Renal cortical epithelial cell (primary cell): ENCODE measurements around the gene CEBPZOS. TPM values are rescaled to one million over a fixed set of nuclear protein-coding genes. Genes with fewer than 3 reads are reported as not detected.
A peak's percentile ranks its signal among the peaks of the same experiment; 100 is the strongest.
"Not testable (repeated sequence)": the region's sequence is repeated elsewhere in the genome, so short reads cannot be mapped to it uniquely, and the experiment has no call there.

Experiments
- DNase-seq: peaks from one replicate; pipeline ENCODE4 v3.0.0-alpha.2; 2011; ENCODE audit warnings: low read depth
- total RNA-seq: library from RNA; depleted of rRNA; stranded (reverse); fragments of >200 nt; gene quantifications from 2 replicates; pipeline ENCODE4 v1.2.3, GENCODE V29; 2014

The CEBPZOS gene
- total RNA-seq, 1 donor from 2014 or later: 25.6 TPM

DNA sequence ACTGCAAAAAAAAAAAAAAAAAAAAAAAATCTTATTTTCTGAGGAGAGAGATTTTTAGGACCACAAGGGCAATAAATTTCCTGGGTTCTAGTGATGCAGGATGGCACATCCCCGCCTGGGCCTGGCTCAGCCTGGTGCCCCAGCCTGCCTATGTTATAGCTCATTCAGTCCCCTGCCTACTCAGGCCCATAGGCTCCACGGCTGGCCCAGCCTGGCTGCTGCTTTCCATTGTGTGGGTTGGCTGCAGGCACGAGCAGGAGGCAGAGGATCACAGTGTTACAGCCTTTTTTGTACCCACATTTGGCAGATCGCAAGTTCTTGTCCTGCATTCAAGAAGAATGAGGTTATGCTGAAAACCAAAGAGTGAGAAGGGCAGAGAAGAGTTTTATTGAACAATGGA is 5.0 kb upstream of the CEBPZOS start:
- no peak for DNase-seq

DNA sequence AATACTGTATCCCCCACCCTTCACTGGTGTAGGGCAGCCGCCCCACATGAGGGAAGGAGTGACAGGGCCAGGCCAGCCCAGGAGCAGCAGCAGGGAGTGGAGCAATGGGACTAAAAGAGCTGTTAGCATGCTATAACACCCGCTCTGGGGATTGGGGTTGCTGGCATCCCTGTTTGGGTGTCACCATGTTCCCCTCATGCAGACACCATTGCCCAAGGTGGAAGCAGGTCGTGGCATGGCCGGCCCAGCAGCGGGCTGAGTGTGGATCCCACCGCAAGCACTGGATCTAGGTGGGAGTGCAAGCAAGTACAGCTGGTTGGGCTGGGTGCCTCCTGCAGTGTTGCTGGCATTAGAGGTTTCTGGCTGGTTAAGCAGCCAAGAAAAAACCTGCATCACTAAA is 4.5 kb upstream of the CEBPZOS start:
- DNase-seq: no peak

DNA sequence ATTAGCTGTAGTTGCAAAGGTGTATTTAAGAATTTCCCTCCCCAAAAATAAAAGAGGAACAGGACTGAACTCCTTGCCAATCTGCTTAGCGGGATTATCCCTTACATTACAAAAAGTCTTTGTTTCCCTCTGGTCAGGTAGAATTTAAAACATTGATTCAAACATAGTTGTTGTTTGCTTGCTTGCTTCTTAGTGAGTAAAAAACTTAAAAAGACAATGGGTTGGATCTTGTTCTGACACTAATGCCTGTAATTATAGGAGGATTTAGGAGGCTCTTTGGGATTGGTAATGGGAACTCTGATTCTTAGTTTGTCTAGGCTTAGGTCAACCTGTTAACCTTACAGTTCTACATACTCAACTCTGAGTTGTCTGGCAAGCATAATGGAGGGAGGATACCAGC is 3.7 kb upstream of the CEBPZOS start:
- DNase-seq: no peak

DNA sequence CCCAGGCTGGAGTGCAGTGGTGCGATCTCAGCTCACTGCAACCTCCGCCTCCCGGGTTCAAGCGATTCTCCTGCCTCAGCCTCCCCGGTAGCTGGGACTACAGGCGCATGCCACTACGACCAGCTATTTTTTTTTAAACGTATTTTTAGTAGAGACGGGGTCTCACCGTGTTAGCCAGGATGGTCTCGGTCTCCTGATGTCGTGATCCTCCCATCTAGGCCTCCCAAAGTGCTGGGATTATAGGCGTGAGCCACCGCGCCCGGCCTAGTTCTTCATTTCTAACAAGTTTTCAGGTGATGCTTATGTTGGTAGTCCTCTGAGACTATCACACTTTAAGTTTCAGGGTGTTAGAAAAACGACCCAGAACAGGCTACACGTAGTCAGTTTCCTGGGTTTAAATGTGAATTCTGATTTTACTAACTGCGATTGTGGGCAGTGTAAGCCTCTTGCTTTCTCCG is 405 bp upstream of the CEBPZOS start:
- DNase-seq: not testable (repeated sequence)

DNA sequence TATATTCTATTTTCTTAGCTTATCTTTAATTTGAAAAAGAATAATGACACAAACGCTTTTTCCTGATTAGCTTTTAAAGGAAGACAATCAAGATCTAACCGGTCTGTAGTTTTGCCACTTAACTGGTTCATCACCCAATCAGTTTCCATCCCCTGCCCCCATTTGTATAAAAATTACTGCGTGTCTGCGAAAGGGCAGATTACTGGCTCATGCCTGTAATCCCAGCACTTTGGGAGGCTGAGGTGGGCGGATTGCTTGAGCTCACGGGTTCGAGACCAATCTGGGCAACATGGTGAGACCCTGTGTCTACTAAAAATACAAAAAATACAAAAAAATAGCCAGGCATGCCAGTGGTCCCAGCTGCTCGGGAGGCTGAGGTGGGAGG is 2.4 kb downstream of the CEBPZOS start:
- no peak for DNase-seq

DNA sequence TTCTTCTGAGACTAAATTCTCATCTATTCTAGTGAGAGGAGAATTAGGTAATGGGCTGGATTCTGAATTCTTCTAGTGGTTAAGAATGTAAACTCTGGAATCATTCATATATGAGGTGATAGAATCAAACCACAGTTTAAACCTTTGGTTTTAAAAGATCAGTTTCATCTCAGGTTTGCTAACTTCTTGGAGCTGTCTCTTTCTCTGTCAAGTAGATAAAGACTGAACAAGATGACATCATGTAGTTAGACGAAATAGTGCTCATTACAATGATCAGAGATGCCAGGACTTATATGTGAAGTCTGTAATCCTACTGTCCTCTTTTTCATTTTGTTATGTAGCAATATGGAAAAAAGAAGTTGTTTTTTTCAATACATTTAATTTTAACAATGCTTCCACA is 4.9 kb downstream of the CEBPZOS start:
- DNase-seq: no peak

DNA sequence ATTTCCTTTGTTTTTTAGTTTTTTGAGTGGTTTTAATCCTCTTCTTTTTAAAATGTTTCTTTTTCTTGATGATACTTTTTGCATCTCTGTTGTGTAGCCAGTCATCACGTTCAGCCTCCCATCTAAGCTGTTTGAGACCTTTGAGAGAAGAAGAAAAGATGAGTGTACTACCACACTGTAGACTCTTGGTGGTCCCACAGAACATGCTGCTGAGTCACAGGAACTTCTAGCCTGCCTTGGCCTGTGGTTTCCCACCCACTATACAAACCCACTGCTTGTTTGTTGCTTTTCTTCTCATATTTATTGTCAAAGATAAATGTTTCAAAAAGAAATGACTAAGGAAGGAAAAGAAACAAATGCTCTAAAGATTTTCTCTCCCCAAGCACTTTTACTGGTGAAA is 5.5 kb downstream of the CEBPZOS start:
- DNase-seq: no peak

DNA sequence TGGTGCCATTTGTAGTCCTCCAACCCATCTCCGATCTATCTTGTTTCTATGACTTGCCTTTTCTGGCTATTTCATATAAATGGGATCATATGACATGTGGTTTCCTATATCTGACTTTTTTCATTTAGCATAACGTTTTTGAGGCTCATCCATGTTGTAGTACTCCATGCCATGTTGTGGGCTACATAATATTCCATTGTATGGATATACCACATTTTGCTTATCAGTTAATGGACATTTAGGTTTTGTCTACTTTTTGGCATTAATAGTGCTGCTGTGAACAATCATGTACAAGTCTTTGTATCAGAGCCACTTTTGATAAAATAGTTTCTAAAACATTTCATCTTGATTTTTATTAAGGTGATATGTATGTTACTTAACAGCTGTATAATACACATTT is 7.4 kb downstream of the CEBPZOS start:
- DNase-seq: no peak

DNA sequence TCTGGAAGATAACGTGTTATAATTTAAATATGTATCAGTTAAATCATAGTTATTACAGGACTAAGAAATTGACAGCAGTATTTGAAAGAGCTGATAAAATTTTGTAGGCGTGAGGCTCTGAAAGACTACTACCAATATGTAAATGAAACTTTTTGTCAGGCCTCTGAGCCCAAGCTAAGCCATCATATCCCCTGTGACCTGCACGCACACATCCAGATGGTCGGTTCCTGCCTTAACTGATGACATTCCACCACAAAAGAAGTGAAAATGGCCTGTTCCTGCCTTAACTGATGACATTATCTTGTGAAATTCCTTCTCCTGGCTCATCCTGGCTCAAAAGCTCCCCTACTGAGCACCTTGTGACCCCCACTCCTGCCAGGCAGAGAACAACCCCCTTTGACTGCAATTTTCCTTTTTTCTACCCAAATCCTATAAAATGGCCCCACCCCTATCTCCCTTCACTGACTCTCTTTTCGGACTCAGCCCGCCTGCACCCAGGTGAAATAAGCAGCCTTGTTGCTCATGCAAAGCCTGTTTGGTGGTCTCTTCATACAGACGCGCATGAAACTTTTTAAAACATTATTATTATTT is 8.9 kb downstream of the CEBPZOS start:
- DNase-seq: not testable (repeated sequence)

DNA sequence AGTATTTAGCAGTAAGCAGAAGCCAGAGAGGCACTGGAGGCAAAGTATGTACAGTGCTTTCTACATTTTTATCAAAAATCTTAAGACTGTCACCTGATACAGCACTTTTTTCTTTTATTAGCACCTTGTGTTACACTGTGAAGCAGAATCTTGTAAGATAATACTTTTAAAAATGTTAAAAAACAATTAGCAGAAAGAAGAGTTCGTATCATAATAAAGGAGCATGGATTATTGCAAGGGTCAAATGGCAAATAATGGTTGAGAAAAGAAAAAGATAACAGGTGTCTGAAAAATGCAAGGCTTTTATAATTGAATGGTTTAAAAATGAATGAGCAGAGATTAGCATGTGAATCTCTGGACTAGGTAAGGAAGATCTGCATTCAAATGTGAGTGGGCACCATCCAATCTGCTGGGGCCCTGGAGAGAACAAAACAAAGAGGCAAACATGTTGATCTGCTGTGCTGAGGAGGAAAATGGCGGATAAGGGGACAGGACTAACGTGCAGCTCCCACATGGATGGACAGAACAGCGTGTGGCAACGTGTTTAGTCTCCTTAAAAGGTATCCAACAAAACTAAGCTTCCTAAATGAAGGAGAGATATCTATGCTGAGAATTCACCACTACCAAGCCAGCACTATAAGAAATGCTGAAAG is 9.5 kb downstream of the CEBPZOS start:
- DNase-seq: no peak

DNA sequence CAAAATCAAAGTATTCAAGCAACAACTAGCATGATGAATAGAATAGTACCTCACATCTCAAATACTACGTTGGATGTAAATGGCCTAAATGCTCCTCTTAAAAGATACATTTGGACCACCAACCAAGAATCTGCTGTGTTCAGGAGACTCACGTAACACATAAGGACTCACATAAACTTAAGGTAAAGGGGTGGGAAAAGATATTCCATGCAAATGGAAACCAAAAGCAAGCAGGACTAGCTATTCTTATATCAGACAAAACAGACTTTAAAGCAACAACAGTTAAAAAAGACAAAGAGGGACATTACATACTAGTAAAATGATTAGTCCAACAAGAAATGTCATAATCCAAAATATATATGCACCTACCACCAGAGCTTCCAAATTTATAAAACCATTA is 10.5 kb downstream of the CEBPZOS start:
- DNase-seq: not testable (repeated sequence)

DNA sequence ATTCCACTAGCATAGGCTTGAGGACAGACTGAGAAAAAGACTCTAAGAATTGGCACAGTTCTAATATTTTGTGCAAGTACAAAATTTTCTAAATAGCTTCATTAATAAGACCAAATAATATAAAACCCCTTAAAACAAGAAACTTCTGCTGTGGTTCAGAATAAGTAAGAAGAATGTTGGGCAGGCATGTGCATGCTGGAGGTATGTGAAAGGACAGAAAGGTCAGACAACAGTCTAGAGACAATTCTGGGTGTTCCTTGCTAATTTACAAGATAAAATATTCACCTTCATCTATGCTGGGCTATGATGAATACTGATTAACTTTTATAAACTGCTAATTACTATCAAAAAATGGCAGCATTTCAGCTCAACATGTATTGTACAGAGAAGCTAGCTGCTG is 14.9 kb downstream of the CEBPZOS start:
- no peak for DNase-seq

DNA sequence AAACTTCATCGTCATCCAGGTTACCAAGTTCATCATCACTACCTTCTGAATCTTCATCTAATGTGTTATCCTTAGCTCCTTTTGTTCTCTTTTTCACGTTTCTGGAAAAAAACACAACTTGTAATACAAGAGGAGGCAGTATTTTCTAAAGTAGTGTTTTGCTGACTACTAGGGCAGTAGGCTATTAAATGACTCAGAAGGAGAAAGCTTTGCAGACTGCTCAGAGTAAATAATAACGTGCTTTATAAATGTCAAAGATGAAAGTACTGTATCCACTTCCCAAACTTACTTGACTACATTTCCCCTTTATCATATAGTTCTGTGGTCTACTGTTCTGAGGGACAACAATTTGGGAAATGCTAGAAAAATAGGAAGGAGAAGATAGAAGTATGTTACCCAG is 15.6 kb downstream of the CEBPZOS start:
- DNase-seq: no peak

DNA sequence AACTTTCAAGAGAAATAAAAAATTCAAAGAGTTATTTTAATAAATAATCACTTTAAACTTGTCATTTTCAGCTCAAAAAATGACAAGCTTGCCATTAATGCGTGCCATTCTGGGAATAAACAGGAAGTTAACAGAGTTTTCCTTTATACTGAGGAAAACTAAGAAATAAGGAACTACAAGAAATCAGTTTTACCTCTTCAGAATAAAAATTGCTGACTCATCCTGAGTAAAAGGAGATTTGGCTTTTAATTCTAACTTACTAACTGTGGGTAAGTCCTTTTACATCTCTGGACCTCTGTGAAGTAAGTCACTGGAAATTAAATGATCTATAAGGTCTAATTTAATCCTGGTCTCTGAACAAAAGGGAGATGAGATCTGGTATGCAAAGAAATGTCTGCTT is 19.0 kb downstream of the CEBPZOS start:
- DNase-seq: no peak

DNA sequence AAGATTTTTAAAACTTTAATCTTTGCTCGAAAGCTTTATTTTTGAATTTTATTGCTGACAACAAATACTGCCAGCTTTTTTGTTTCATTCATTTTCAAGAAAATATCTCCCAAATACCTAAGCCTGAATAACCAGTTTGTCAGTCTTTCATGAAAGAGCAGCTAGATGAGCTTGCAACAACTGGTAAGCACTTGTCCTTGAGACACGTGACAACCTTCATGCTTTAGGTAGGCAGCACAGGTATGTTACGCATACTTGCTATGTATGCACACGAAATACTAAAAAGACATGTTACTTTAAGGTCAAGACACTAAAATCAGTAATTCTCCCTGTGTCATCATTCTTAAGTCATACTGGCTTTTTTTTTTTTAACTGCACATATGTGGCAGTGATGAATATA is 22.8 kb downstream of the CEBPZOS start:
- no peak for DNase-seq

DNA sequence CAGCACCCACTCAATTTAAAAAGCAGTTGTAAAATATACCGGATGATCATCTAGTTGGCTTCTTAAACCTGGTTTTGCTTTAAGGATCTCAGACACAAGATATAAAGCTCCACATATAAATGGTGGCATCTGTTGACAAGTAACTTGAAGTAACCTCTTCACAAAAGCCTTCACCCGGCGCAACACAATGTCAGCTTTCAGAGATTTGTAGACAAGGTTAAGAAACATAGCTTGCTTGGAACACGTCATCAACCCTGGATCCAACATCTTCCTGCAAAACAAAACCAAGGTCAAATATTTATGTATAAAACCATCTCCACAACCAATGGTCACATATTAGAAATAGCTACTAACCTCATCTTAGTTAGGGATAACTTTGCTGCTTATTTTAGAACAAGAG is 26.8 kb downstream of the CEBPZOS start:
- no peak for DNase-seq

DNA sequence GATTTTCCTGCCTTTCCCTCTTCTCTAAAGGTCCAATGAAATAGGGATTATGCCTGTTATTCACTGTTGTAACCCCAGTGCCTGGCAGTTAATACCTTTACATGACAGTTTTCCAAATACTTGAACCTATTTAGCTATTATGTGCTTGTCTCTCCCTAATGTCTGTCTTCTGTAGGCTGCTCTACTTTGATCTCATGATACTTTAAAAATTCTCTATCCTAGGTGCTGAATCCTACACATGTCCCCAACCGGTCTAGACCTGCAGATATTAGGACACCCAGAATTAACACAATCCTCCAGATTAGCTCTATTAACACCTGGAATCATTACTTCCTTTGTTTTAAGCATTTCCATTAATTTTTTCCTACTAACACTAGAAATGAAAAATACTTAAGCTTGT is 27.8 kb downstream of the CEBPZOS start:
- DNase-seq: no peak

DNA sequence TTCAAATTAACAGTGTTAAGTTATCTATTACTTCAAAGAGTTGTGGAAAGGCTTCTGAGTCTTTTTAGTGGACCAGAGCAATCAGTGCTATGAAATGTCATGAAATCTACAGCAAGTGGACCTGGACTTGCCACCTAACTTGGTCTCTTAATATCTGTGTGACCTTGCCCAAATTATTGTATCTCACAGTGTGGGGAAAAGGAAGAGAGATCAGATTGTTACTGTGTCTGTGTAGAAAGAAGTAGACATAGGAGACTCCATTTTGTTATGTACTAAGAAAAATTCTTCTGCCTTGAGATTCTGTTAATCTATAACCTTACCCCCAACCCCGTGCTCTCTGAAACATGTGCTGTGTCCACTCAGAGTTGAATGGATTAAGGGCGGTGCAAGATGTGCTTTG is 28.8 kb downstream of the CEBPZOS start:
- not testable (repeated sequence) for DNase-seq

DNA sequence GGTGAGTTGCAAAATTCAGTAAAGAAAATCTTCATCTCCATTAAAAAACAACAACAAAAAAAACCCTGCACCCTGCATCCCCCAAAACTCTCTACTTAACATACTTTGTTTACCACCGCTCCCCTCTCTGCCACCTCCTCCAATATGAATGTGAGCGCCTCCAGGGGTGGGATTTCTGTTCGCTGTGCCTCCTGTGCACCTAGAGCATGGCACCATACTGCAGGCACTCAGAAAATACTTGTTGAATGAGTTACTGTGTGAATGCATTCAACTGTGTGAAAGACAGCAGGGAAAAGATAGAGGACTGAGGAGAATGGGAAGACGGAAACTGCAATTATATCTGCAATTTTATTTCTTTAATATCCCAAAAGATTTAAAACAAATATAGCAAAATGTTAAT is 30.6 kb downstream of the CEBPZOS start:
- DNase-seq: no peak

DNA sequence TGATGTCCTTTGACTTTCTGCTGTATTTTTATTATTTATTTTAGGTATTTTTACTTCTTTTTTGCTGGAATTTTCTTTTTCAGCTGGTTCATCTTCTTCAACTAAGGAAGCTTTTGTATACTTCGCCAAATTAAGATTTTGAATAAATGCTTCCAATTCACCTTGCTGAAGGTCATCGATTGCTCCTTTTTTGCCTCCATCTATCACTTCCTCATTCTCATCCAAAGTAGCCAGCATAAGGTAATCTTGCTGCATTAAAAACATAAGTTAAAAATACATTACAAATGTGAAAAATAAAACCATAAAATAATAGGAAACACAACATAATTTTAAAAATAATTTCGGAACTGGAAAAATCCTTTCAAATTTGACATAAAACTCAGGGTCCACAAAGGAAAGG is 32.5 kb downstream of the CEBPZOS start:
- DNase-seq: no peak

DNA sequence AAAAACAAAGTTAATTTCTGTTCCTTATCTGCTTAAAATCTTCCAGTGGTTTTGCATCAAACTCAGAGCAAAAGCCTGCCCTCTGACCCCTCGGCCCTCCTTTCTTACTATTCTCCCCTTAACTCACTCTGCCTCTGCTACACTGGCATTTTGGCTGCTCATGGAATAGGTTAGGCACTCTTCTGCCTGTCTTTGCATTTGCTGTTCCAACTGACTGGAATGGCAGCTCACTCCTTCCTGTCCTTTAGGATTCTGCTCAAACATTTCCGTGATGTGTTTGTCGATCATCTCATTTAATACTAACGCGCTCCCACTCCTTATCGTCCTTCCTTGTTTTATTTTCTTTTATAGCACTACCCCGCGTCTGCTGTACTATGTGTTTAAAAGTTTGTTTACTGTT is 34.3 kb downstream of the CEBPZOS start:
- DNase-seq: no peak

DNA sequence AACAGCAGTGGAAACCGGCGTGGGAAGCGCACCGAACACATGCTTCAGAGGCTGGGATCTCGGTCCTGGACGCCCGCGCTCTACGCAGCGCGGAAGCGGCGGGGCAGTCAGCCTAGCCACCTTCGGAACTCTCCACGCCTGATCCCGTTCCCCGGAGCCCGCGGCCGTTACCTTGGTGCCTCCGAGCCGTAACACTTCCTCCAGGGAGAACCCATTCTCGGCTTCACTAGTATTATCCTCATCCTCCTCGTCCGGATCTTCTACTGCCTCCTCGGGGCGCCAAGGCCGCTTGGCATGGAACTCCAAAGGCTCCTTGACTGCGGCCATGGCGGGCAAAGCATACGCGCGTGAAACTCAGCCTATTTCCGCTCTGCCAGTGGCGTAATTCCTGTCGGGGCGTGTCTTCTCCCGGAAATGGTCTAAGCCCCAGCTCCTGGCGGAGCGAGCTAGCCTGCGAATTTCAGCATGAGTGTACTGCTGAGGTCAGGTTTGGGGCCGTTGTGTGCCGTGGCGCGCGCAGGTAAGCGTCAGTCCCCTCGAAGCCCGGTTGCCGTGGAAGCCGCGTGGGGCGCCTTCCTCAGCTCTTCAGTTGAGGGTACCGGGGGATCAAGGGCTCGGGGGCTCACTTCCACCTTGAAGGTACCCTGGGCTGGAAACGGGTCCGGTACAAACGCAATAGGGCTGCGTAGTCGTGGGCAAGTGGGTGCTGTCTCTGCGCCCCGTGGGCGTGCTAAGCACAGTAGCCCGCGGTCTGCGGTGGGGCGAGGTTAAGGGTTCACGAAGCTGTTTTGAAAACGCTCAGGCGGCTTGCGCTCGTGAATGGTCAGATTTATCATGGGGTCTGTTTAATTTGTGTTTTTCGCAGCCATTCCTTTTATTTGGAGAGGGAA is 35.2 kb downstream of the CEBPZOS start, which contains the start of the genes CEBPZ and NDUFAF7:
CEBPZ (minus strand) TSS at position 356 of the 890 bp plus-strand sequence; CDS start at position 327, 29 bp downstream.
NDUFAF7 (plus strand) TSS at position 418 of the 890 bp plus-strand sequence; CDS start at position 466, 48 bp downstream.
- peak; percentile 93 for DNase-seq
